OCI-LY7 (cell line): ENCODE results near the gene DAZAP1. TPM values are rescaled to one million over a fixed set of nuclear protein-coding genes. Genes with fewer than 3 reads are reported as not detected.

ENCODE experiments used
- BruUV-seq: library from RNA; stranded (reverse); fragments of 400-500 nt; replicated peaks from 2 replicates; lab custom pipeline; 2021; lab: Mats Ljungman, UMichigan
- CTCF ChIA-PET: fragments of 300-600 bp; sonication (Branson Sonifier 250); formaldehyde crosslinking; loops from one replicate; lab custom pipeline; 2022; ENCODE audit warnings: antibody characterized with exemption; ENCODE audit not compliant: unreplicated experiment; lab: Charles Lee
- POLR2A ChIA-PET: fragments of 300-600 bp; sonication (Branson Sonifier 250); formaldehyde crosslinking; loops from one replicate; lab custom pipeline; 2022; ENCODE audit warnings: antibody characterized with exemption; lab: Charles Lee
- DNase-seq: peaks from one replicate; pipeline ENCODE4 v3.0.0-alpha.2; 2015; ENCODE audit warnings: low spot score
- H2AFZ ChIP-seq: fragments of 200-600 bp; sonication (generic), shearing (Covaris generic); 2 replicates; pipeline ENCODE4 v1.6.1; 2014; ENCODE audit warnings: mild to moderate bottlenecking, antibody characterized with exemption, low read length, moderate library complexity
- H3K27ac ChIP-seq: fragments of 200-600 bp; sonication (generic); 2 replicates; pipeline ENCODE4 v1.5.1; 2014; ENCODE audit warnings: mixed run types, low read depth, mild to moderate bottlenecking, moderate library complexity, low read length, inconsistent platforms; ENCODE audit not compliant: poor library complexity, severe bottlenecking
- H3K36me3 ChIP-seq: fragments of 200-600 bp; sonication (generic); 2 replicates; pipeline ENCODE4 v1.6.1; 2014; ENCODE audit warnings: mild to moderate bottlenecking, antibody characterized with exemption, low read length, moderate library complexity, mixed read lengths; ENCODE audit not compliant: insufficient read depth
- H3K4me1 ChIP-seq: fragments of 200-600 bp; sonication (generic); 2 replicates; pipeline ENCODE4 v1.5.1; 2014; ENCODE audit warnings: mild to moderate bottlenecking, low read length; ENCODE audit not compliant: insufficient read depth, poor library complexity, severe bottlenecking
- H3K4me2 ChIP-seq: fragments of 200-600 bp; sonication (generic); 2 replicates; pipeline ENCODE4 v1.6.1; 2014; ENCODE audit warnings: mild to moderate bottlenecking, low read length
- H3K4me3 ChIP-seq: fragments of 200-600 bp; sonication (generic); 2 replicates; pipeline ENCODE4 v1.5.1; 2014; ENCODE audit warnings: mild to moderate bottlenecking, low read depth, low read length; ENCODE audit not compliant: poor library complexity, severe bottlenecking
- H3K79me2 ChIP-seq: fragments of 200-600 bp; sonication (generic); 2 replicates; pipeline ENCODE4 v1.6.1; 2016; ENCODE audit warnings: low read depth, mild to moderate bottlenecking, low read length, moderate library complexity, mixed read lengths; ENCODE audit not compliant: insufficient read depth
- H3K9me2 ChIP-seq: fragments of 200-600 bp; sonication (generic); 2 replicates; pipeline ENCODE4 v1.6.1; 2016; ENCODE audit warnings: mild to moderate bottlenecking, low read length, mixed read lengths; ENCODE audit not compliant: insufficient read depth
- H3K9me3 ChIP-seq: fragments of 200-600 bp; sonication (generic); 2 replicates; pipeline ENCODE4 v1.6.1; 2014; ENCODE audit warnings: mild to moderate bottlenecking, mixed run types, low read length, mixed read lengths
- H4K20me1 ChIP-seq: fragments of 200-600 bp; sonication (generic); 2 replicates; pipeline ENCODE4 v1.6.1; 2014; ENCODE audit warnings: mild to moderate bottlenecking, antibody characterized with exemption, low read length, moderate library complexity, mixed read lengths; ENCODE audit not compliant: insufficient read depth
- EZH2phosphoT487 ChIP-seq: fragments of 200-600 bp; sonication (generic); IDR thresholded peaks from 2 replicates; pipeline ENCODE4 v1.6.1; 2018; ENCODE audit warnings: low read depth, borderline replicate concordance, mild to moderate bottlenecking, mixed run types, antibody characterized with exemption, low read length, moderate library complexity, mixed read lengths
- intact Hi-C: fragments of 100-400 bp; cut with micrococcal nuclease; formaldehyde crosslinking; loops from one replicate; pipeline ENCODE4 v1.10.0; 2022; ENCODE audit not compliant: unreplicated experiment
- total RNA-seq, 2 experiments: library from RNA; depleted of rRNA in 1 of 2; stranded (reverse); fragments of >200 nt in 1 of 2; shearing (Covaris generic) in 1 of 2; gene quantifications; 2 replicates each; pipeline ENCODE4 v1.2.3, GENCODE V29; 2014 to 2022
- TF ChIP-seq, protein P1 (sequence below): fragments of 200-600 bp; sonication (generic); conservative IDR thresholded peaks from 2 replicates; pipeline ENCODE4 v1.5.1; 2014; ENCODE audit warnings: mild to moderate bottlenecking, antibody characterized with exemption, low read length, moderate library complexity, mixed read lengths

The DAZAP1 gene
- total RNA-seq, 2 experiments from 2014 or later: 170 to 373 TPM

DNA sequence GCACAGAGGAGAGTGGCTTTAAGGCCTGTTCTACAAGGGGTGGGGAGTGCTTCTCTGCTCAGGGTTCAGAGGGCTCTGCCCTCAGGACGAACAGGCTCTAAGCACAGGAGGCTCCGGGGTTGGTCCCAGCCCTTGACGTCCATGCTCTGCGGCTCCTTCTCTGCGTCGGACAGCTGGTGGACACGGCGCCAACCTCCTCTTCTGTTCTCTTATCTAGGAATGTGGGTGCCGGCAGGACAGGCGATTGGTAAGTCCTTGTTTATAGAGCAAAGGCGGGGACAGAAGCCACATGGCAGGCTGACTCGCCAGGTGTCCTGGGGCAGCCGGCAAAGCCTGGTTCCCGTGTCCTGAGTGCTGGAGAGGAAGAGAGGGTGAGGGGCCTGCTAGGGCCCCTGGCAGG is 22.4 kb downstream of the DAZAP1 start:
- intact Hi-C loops: no loop called here
- no peak for TF ChIP-seq EZH2phosphoT487
- TF ChIP-seq, protein P1, sequence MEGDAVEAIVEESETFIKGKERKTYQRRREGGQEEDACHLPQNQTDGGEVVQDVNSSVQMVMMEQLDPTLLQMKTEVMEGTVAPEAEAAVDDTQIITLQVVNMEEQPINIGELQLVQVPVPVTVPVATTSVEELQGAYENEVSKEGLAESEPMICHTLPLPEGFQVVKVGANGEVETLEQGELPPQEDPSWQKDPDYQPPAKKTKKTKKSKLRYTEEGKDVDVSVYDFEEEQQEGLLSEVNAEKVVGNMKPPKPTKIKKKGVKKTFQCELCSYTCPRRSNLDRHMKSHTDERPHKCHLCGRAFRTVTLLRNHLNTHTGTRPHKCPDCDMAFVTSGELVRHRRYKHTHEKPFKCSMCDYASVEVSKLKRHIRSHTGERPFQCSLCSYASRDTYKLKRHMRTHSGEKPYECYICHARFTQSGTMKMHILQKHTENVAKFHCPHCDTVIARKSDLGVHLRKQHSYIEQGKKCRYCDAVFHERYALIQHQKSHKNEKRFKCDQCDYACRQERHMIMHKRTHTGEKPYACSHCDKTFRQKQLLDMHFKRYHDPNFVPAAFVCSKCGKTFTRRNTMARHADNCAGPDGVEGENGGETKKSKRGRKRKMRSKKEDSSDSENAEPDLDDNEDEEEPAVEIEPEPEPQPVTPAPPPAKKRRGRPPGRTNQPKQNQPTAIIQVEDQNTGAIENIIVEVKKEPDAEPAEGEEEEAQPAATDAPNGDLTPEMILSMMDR: no peak
- no peak for DNase-seq
- Histone ChIP-seq H4K20me1 (peaks cover 5% of the 10 kb centered on the region; the same call in 1 of the 2 replicates), H3K4me3 (no peak overlapping the region), H2AFZ (no peak overlapping the region), H3K4me1 (no peaks in the 10 kb centered on the region), H3K36me3 (peaks cover 94% of the 10 kb centered on the region), H3K4me2 (no peak overlapping the region), H3K9me3 (no peaks in the 10 kb centered on the region), H3K27ac (no peak overlapping the region), H3K9me2 (no peaks in the 10 kb centered on the region), H3K79me2 (no peaks in the 10 kb centered on the region)
- ChIA-PET POLR2A (no interaction called here), CTCF (no interaction called here)
- no TSS peak for BruUV-seq

DNA sequence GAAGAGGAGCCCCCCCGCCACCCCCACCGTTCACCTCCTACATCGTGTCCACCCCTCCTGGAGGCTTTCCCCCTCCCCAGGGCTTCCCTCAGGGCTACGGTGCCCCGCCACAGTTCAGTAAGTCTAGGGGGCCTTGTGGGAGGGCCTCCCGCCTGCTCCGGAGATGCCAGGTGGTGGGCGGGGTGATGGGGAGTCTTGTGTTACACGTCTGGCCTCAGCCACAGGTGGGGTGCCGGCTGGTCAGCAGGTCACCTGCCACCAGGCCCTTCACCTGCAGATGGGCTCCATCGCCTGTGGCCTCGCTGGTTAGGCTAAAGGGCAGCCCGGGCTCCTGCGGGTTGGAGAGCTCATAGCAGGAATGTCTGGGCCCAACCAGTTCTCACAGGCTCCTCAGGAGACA is 22.9 kb downstream of the DAZAP1 start:
- no TSS peak for BruUV-seq
- Histone ChIP-seq H3K4me2 (no peak overlapping the region), H3K36me3 (peaks cover 94% of the 10 kb centered on the region), H3K79me2 (no peaks in the 10 kb centered on the region), H3K9me2 (no peaks in the 10 kb centered on the region), H3K27ac (no peak overlapping the region), H4K20me1 (0 out of 2 replicates have a peak, but pooled peaks cover under 1% of the 10 kb centered on the region), H3K9me3 (no peaks in the 10 kb centered on the region), H3K4me1 (no peaks in the 10 kb centered on the region), H3K4me3 (no peak overlapping the region), H2AFZ (no peak overlapping the region)
- ChIA-PET CTCF (no interaction called here), POLR2A (no interaction called here)
- intact Hi-C loops: no loop called here
- TF ChIP-seq, protein P1: no peak
- TF ChIP-seq EZH2phosphoT487: no peak
- no peak for DNase-seq

DNA sequence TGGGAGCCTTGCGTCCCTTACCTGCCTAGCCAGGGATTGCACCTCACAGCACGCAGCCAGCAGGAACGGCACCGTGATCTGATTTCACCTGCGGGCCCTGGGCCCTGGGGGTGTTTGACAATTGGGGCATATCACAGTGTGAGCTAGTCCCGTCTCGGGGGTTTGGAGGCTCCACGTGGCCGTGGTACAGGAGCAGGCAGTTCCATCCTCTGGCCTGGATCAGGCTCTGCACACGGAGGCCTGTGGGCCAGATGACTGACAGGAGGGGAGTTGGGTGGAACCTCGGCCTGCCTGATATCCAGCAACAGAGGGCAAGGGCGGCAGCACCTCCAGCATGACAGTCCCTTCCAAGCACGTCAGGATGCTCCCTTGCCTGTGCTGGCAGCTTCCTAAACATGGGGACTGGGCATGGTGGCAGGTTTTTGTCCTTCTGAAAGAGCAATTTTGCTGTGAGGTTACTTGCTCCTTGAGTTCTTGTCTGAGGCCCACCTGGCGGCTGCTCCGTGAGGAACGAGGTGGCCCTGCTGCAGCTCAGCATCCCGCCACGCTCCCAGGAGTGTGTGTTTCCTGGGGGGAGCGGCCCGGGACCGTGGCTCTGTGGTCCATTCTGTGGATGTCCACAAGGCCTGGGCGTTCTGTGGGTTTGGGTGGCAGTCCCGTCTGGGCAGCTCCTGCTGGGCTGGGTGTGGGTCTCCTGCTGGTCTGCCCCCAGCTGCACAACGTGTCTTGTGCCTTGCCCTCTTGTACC is 24.5 kb downstream of the DAZAP1 start:
- BruUV-seq: no TSS peak
- ChIA-PET POLR2A (no interaction called here), CTCF (no interaction called here)
- TF ChIP-seq EZH2phosphoT487: no peak
- TF ChIP-seq, protein P1: no peak
- Histone ChIP-seq H3K4me1 (no peaks in the 10 kb centered on the region), H2AFZ (no peak overlapping the region), H3K36me3 (peaks cover 83% of the 10 kb centered on the region), H4K20me1 (no peaks in the 10 kb centered on the region), H3K9me2 (no peaks in the 10 kb centered on the region), H3K27ac (no peak overlapping the region), H3K4me3 (no peak overlapping the region), H3K79me2 (no peaks in the 10 kb centered on the region), H3K9me3 (no peaks in the 10 kb centered on the region), H3K4me2 (no peak overlapping the region)
- intact Hi-C loops: no loop called here
- no peak for DNase-seq
